Measurements from ENCODE around the gene MOB1B. TPM values are rescaled to one million over a fixed set of nuclear protein-coding genes. Genes with fewer than 3 reads are reported as not detected.

Gene MOB1B
- polyA plus RNA-seq, 1 donor from 2014 or later: 32.9 TPM

DNA sequence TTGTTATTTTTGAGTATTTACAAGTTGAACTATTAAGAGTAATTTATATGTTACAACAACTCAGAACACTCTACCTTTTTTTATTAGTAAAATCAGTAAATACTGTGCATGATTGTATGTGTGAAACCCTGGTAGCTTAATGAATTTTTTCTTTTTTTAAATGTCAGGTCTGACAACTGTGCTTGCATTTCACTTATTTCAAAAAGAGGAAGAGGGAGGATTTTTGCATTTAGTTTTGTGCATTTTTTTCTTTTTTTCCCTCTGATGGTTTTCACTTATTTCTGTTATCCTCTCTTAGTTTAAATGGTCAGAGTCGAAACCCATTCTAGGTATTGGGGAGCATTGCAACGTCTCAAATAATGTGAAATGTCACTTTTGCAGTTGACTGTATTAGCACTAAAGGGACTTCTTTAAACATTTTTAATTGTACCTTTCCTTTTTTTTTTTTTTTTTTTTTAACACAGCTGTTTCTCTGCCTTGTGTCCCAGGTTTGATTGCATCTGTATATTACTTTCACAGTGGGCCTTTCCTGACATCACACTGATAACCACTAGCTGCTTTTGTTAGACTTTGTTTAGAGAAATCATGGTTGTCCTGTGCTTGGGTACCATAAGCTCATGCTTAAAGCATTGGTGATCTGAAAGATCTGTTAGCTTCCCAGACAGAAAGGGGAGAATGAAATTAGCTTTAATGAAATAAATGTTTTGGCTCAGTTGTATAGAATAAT lies 28.5 kb downstream of the MOB1B start:
- Histone ChIP-seq H3K9ac (ENCODE audit: low read length) (no peak overlapping the region), H3K9me3 (ENCODE audit: low read length) (no peaks in the 10 kb centered on the region), H3F3A (ENCODE audit: insufficient read depth, low read length, poor library complexity, severe bottlenecking) (no peaks in the 10 kb centered on the region), H3K27me3 (ENCODE audit: insufficient read depth, low read depth, low read length) (no peaks in the 10 kb centered on the region), H3K27ac (ENCODE audit: low read length) (no peak overlapping the region), H3K4me3 (ENCODE audit: low read length) (no peak overlapping the region), H3K4me2 (ENCODE audit: low read length) (no peak overlapping the region), H4K20me1 (ENCODE audit: insufficient read depth) (no peaks in the 10 kb centered on the region), H3K9me2 (ENCODE audit: insufficient read depth, low read length) (no peaks in the 10 kb centered on the region), H3K79me2 (replicated peaks; ENCODE audit: insufficient read depth, low read length) (peaks cover 36% of the 10 kb centered on the region), H2AFZ (ENCODE audit: low read depth, low read length) (no peak overlapping the region), H3K36me3 (ENCODE audit: insufficient read depth, low read length) (peaks cover 4% of the 10 kb centered on the region)
- TF ChIP-seq, protein P1, sequence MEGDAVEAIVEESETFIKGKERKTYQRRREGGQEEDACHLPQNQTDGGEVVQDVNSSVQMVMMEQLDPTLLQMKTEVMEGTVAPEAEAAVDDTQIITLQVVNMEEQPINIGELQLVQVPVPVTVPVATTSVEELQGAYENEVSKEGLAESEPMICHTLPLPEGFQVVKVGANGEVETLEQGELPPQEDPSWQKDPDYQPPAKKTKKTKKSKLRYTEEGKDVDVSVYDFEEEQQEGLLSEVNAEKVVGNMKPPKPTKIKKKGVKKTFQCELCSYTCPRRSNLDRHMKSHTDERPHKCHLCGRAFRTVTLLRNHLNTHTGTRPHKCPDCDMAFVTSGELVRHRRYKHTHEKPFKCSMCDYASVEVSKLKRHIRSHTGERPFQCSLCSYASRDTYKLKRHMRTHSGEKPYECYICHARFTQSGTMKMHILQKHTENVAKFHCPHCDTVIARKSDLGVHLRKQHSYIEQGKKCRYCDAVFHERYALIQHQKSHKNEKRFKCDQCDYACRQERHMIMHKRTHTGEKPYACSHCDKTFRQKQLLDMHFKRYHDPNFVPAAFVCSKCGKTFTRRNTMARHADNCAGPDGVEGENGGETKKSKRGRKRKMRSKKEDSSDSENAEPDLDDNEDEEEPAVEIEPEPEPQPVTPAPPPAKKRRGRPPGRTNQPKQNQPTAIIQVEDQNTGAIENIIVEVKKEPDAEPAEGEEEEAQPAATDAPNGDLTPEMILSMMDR (IDR thresholded peaks at IDR 0.05; ENCODE audit: poor library complexity, severe bottlenecking): no peak
- no peak for TF ChIP-seq RAD21 (conservative IDR thresholded peaks at IDR 0.05)
- no peak for TF ChIP-seq SMC3 (conservative IDR thresholded peaks at IDR 0.05; ENCODE audit: poor library complexity)
- no peak for TF ChIP-seq EP300 (conservative IDR thresholded peaks at IDR 0.05; ENCODE audit: poor library complexity, severe bottlenecking)
- no peak for TF ChIP-seq MXI1 (conservative IDR thresholded peaks at IDR 0.05; ENCODE audit: poor library complexity, severe bottlenecking)
- no peak for TF ChIP-seq EZH2 (IDR thresholded peaks at IDR 0.05; ENCODE audit: borderline replicate concordance, insufficient read depth, low read length, poor library complexity, severe bottlenecking)
- no peak for TF ChIP-seq POLR2AphosphoS5 (IDR thresholded peaks at IDR 0.05)
- no peak for TF ChIP-seq TAF1 (IDR thresholded peaks at IDR 0.05; ENCODE audit: low read depth)
- TF ChIP-seq, protein P2, sequence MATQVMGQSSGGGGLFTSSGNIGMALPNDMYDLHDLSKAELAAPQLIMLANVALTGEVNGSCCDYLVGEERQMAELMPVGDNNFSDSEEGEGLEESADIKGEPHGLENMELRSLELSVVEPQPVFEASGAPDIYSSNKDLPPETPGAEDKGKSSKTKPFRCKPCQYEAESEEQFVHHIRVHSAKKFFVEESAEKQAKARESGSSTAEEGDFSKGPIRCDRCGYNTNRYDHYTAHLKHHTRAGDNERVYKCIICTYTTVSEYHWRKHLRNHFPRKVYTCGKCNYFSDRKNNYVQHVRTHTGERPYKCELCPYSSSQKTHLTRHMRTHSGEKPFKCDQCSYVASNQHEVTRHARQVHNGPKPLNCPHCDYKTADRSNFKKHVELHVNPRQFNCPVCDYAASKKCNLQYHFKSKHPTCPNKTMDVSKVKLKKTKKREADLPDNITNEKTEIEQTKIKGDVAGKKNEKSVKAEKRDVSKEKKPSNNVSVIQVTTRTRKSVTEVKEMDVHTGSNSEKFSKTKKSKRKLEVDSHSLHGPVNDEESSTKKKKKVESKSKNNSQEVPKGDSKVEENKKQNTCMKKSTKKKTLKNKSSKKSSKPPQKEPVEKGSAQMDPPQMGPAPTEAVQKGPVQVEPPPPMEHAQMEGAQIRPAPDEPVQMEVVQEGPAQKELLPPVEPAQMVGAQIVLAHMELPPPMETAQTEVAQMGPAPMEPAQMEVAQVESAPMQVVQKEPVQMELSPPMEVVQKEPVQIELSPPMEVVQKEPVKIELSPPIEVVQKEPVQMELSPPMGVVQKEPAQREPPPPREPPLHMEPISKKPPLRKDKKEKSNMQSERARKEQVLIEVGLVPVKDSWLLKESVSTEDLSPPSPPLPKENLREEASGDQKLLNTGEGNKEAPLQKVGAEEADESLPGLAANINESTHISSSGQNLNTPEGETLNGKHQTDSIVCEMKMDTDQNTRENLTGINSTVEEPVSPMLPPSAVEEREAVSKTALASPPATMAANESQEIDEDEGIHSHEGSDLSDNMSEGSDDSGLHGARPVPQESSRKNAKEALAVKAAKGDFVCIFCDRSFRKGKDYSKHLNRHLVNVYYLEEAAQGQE (IDR thresholded peaks at IDR 0.05; ENCODE audit: borderline replicate concordance): no peak

DNA sequence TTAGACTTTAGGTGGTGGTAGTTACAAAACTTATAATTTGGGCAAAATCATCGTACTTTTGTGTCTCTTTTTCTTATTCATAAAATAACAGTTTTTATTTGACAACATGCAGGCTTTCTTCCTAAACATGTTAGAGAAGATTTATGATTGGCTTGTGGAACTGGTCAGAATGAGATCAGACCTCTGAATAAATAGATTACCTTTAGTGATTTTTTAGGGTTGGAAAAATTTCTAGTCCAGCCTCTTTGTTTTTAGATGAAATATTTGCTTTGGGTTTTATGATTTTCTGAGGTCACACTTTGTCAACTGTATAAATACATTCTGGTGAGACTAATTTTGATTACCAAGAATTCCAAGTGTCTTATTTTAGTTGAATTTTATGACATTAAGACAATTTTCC lies 29.2 kb downstream of the MOB1B start:
- Histone ChIP-seq H3K27ac (ENCODE audit: low read length) (no peak overlapping the region), H3K4me3 (ENCODE audit: low read length) (no peak overlapping the region), H3K9me3 (ENCODE audit: low read length) (no peaks in the 10 kb centered on the region), H3F3A (ENCODE audit: insufficient read depth, low read length, poor library complexity, severe bottlenecking) (no peaks in the 10 kb centered on the region), H2AFZ (ENCODE audit: low read depth, low read length) (no peak overlapping the region), H4K20me1 (ENCODE audit: insufficient read depth) (no peaks in the 10 kb centered on the region), H3K4me2 (ENCODE audit: low read length) (no peak overlapping the region), H3K36me3 (ENCODE audit: insufficient read depth, low read length) (peaks cover 4% of the 10 kb centered on the region), H3K27me3 (ENCODE audit: insufficient read depth, low read depth, low read length) (no peaks in the 10 kb centered on the region), H3K79me2 (replicated peaks; ENCODE audit: insufficient read depth, low read length) (peaks cover 34% of the 10 kb centered on the region), H3K9ac (ENCODE audit: low read length) (no peak overlapping the region), H3K9me2 (ENCODE audit: insufficient read depth, low read length) (no peaks in the 10 kb centered on the region)
- TF ChIP-seq MXI1 (conservative IDR thresholded peaks at IDR 0.05; ENCODE audit: poor library complexity, severe bottlenecking): no peak
- no peak for TF ChIP-seq RAD21 (conservative IDR thresholded peaks at IDR 0.05)
- TF ChIP-seq, protein P1 (IDR thresholded peaks at IDR 0.05; ENCODE audit: poor library complexity, severe bottlenecking): no peak
- no peak for TF ChIP-seq SMC3 (conservative IDR thresholded peaks at IDR 0.05; ENCODE audit: poor library complexity)
- TF ChIP-seq EZH2 (IDR thresholded peaks at IDR 0.05; ENCODE audit: borderline replicate concordance, insufficient read depth, low read length, poor library complexity, severe bottlenecking): no peak
- TF ChIP-seq EP300 (conservative IDR thresholded peaks at IDR 0.05; ENCODE audit: poor library complexity, severe bottlenecking): no peak
- TF ChIP-seq, protein P2 (IDR thresholded peaks at IDR 0.05; ENCODE audit: borderline replicate concordance): no peak

All from neural cell (in vitro differentiated cells).